GM18505 (cell line): Measurements from ENCODE around the gene KRTAP5-9.
"Not testable (repeated sequence)": the region's sequence is repeated elsewhere in the genome, so short reads cannot be mapped to it uniquely, and the experiment has no call there.

Experiments used
- ATAC-seq: cut with Tn5 transposase; IDR thresholded peaks from one replicate; pipeline ENCODE4 v1.9.1; 2021; ENCODE audit not compliant: unreplicated experiment
- POLR2A ChIP-seq: IDR thresholded peaks from 4 replicates; pipeline ENCODE4 v1.6.1; 2011; ENCODE audit warnings: borderline replicate concordance; ENCODE audit not compliant: insufficient read depth, insufficient read length; ENCODE audit errors: extremely low read depth

The KRTAP5-9 gene

GRCh38 chr11:71558996-71559395 is 10.8 kb downstream of the KRTAP5-9 start:
- TF ChIP-seq POLR2A: no peak
- ATAC-seq: no peak

- ATAC-seq: no peak
- no peak for TF ChIP-seq POLR2A
These were observed 13.9 kb downstream of the KRTAP5-9 start for GRCh38 chr11:71562120-71562519.

GRCh38 chr11:71563406-71563805 is 15.2 kb downstream of the KRTAP5-9 start:
- TF ChIP-seq POLR2A: no peak
- ATAC-seq: no peak

- ATAC-seq: no peak
- TF ChIP-seq POLR2A: no peak
These were observed 16.2 kb downstream of the KRTAP5-9 start for GRCh38 chr11:71564430-71564829.

GRCh38 chr11:71565263-71565662 is 17.0 kb downstream of the KRTAP5-9 start, which contains the start of gene KRTAP5-10:
TSS of gene KRTAP5-10 (plus strand) at chr11:71565563. CDS start at chr11:71565588, 25 bp downstream.
- TF ChIP-seq POLR2A: no peak
- ATAC-seq: no peak

- no peak for TF ChIP-seq POLR2A
- no peak for ATAC-seq
These were observed 17.9 kb downstream of the KRTAP5-9 start for GRCh38 chr11:71566081-71566620.

- not testable (repeated sequence) for ATAC-seq
These were observed 18.7 kb downstream of the KRTAP5-9 start for GRCh38 chr11:71566626-71567599.

GRCh38 chr11:71567633-71568032 is 19.4 kb downstream of the KRTAP5-9 start:
- ATAC-seq: not testable (repeated sequence)

GRCh38 chr11:71568704-71569349 is 20.6 kb downstream of the KRTAP5-9 start:
- no peak for TF ChIP-seq POLR2A
- no peak for ATAC-seq

GRCh38 chr11:71571101-71571850 is 23.1 kb downstream of the KRTAP5-9 start:
- not testable (repeated sequence) for ATAC-seq

GRCh38 chr11:71572811-71573210 is 24.6 kb downstream of the KRTAP5-9 start:
- no peak for ATAC-seq
- no peak for TF ChIP-seq POLR2A

- TF ChIP-seq POLR2A: no peak
- ATAC-seq: no peak
These were observed 26.2 kb downstream of the KRTAP5-9 start for GRCh38 chr11:71574418-71574817.

GRCh38 chr11:71575723-71576424 is 27.7 kb downstream of the KRTAP5-9 start:
- TF ChIP-seq POLR2A: no peak
- ATAC-seq: no peak

GRCh38 chr11:71576688-71577465 is 28.7 kb downstream of the KRTAP5-9 start:
- not testable (repeated sequence) for ATAC-seq
